A673 (cell line): ENCODE results near the gene ANKRD9. TPM values are rescaled to one million over a fixed set of nuclear protein-coding genes. Genes with fewer than 3 reads are reported as not detected.

Source experiments
- BruUV-seq: library from RNA; stranded (reverse); fragments of 400-500 nt; replicated peaks from 2 replicates; lab custom pipeline; 2021; lab: Mats Ljungman, UMichigan
- CTCF ChIA-PET: fragments of 300-600 bp; sonication (Branson Sonifier 250); formaldehyde crosslinking; loops from one replicate; lab custom pipeline; 2022; ENCODE audit warnings: antibody characterized with exemption; lab: Charles Lee
- POLR2A ChIA-PET: fragments of 300-600 bp; sonication (Branson Sonifier 250); formaldehyde crosslinking; loops from one replicate; lab custom pipeline; 2022; ENCODE audit warnings: antibody characterized with exemption; ENCODE audit not compliant: low non-redundant PET; lab: Charles Lee
- DNase-seq: peaks from one replicate; pipeline ENCODE4 v3.0.0-alpha.2; 2015; ENCODE audit warnings: low spot score
- H3K27ac ChIP-seq: fragments of 200-600 bp; sonication (generic); 2 replicates; pipeline ENCODE4 v1.5.1; 2016; ENCODE audit warnings: mixed run types, low read depth, mild to moderate bottlenecking, mixed read lengths, antibody characterized with exemption, low read length; ENCODE audit not compliant: poor library complexity, severe bottlenecking
- H3K27me3 ChIP-seq: fragments of 200-600 bp; sonication (generic); replicated peaks from 2 replicates; pipeline ENCODE4 v1.6.1; 2017; ENCODE audit warnings: mixed run types, low read depth, mild to moderate bottlenecking, mixed read lengths, antibody characterized with exemption, low read length; ENCODE audit not compliant: insufficient read depth, poor library complexity
- H3K36me3 ChIP-seq: fragments of 200-600 bp; sonication (generic); 2 replicates; pipeline ENCODE4 v1.6.1; 2016; ENCODE audit warnings: mixed run types, mild to moderate bottlenecking, mixed read lengths, antibody characterized with exemption, low read length; ENCODE audit not compliant: insufficient read depth, poor library complexity, severe bottlenecking
- H3K4me1 ChIP-seq: fragments of 200-600 bp; sonication (generic); 2 replicates; pipeline ENCODE4 v1.6.1; 2017; ENCODE audit warnings: mixed run types, mild to moderate bottlenecking, mixed read lengths, antibody characterized with exemption, low read length; ENCODE audit not compliant: insufficient read depth, poor library complexity, severe bottlenecking
- H3K4me3 ChIP-seq: fragments of 200-600 bp; sonication (generic); 2 replicates; pipeline ENCODE4 v1.5.1; 2016; ENCODE audit warnings: low read depth, mixed run types, mild to moderate bottlenecking, mixed read lengths, low read length; ENCODE audit not compliant: poor library complexity, severe bottlenecking
- H3K9me3 ChIP-seq: fragments of 200-600 bp; sonication (generic); 2 replicates; pipeline ENCODE4 v1.6.1; 2016; ENCODE audit warnings: mixed run types, low read depth, mild to moderate bottlenecking, mixed read lengths, antibody characterized with exemption, low read length; ENCODE audit not compliant: poor library complexity, severe bottlenecking
- EZH2 ChIP-seq: fragments of 200-600 bp; sonication (generic); IDR thresholded peaks from 2 replicates; pipeline ENCODE4 v1.6.1; 2017; ENCODE audit warnings: borderline replicate concordance, low read depth, mild to moderate bottlenecking, mixed read lengths, antibody characterized with exemption, low read length; ENCODE audit not compliant: poor library complexity, severe bottlenecking
- intact Hi-C: fragments of 100-400 bp; cut with micrococcal nuclease; formaldehyde crosslinking; loops from one replicate; pipeline ENCODE4 v1.10.0; 2022; ENCODE audit not compliant: unreplicated experiment
- total RNA-seq: library from RNA; stranded (reverse); gene quantifications from 2 replicates; pipeline ENCODE4 v1.2.3, GENCODE V29; 2021
- TF ChIP-seq, protein P1 (sequence below): fragments of 300-800, 200-600 bp; sonication (generic); conservative IDR thresholded peaks from 2 replicates; pipeline ENCODE4 v1.5.1; 2017; ENCODE audit warnings: low read depth, mild to moderate bottlenecking, antibody characterized with exemption, low read length, moderate library complexity, mixed read lengths

Gene ANKRD9
- total RNA-seq, 1 experiment from 2014 or later: 28.0 TPM

DNA sequence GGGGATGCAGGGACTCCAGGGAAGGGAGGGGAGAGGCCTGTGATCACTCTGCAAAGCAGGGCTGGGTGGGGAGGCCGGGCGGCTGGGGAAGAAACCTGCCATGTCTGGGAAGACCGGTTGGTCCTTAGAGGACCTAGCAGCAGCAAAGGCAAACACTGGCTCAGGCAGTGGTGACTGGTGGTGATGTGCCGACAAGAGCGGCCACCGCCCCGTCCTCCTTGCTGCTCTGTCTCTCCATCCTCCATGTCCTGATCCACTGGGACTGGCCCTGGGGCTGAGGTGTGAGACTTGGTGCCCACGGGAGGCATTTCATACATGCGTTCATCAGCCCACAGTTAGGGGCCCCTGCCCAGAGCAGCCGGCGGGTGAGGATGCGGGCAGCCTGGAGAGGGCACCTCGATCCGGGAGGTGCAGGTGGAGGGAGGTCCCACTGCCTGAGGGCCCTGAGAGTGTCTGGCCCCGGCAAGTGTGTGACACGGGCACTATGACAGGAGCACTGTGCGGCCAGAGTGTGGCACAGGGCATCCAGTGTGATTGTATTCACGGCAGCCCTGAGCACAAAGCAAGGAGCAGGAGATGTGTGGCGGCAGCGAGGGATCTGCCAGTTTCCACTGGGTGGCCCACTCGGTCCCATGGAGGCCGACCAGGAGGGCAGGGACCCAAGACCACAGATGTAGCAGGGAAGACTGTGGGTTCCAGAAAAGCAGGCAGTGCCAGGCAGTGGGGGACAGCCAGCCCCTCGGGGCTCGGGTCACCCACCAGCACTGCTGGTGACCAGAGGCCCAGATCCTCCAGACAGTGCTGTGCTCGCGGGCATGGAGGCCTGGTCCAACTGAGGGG, 13.9 kb downstream of the ANKRD9 start:
- no TSS peak for BruUV-seq
- no peaks in the 10 kb centered on the region for H3K9me3 ChIP-seq
- H3K4me1 ChIP-seq: no peaks in the 10 kb centered on the region
- no peak overlapping the region for H3K27ac ChIP-seq
- no peak overlapping the region for H3K4me3 ChIP-seq
- ChIA-PET CTCF (no interaction called here), POLR2A (no interaction called here)
- no peak for DNase-seq
- H3K36me3 ChIP-seq: no peaks in the 10 kb centered on the region
- intact Hi-C loops: no loop called here
- no peaks in the 10 kb centered on the region for H3K27me3 ChIP-seq
- TF ChIP-seq, protein P1, sequence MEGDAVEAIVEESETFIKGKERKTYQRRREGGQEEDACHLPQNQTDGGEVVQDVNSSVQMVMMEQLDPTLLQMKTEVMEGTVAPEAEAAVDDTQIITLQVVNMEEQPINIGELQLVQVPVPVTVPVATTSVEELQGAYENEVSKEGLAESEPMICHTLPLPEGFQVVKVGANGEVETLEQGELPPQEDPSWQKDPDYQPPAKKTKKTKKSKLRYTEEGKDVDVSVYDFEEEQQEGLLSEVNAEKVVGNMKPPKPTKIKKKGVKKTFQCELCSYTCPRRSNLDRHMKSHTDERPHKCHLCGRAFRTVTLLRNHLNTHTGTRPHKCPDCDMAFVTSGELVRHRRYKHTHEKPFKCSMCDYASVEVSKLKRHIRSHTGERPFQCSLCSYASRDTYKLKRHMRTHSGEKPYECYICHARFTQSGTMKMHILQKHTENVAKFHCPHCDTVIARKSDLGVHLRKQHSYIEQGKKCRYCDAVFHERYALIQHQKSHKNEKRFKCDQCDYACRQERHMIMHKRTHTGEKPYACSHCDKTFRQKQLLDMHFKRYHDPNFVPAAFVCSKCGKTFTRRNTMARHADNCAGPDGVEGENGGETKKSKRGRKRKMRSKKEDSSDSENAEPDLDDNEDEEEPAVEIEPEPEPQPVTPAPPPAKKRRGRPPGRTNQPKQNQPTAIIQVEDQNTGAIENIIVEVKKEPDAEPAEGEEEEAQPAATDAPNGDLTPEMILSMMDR: no peak

DNA sequence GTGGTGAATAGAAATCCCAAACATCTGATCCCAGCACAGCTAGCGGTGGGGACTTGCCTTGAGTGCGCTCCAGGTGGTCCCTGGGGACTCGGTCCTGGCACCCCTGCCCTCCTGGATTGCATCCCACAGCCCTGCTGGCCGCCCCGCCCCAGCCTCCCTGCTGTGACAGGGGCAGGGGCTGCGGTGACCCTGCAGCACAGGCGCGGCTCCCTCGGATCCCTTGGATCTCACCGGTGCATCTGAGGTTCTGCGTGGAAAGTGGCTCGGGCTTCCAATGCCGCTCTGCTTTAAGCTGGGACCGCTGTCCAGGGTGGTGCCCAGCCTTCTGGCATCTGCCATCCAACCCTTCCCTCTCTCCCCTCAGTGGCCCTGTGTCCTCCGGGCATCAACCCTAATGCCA, 16.0 kb downstream of the ANKRD9 start:
- Histone ChIP-seq H3K36me3 (no peaks in the 10 kb centered on the region), H3K4me1 (no peaks in the 10 kb centered on the region), H3K27ac (no peak overlapping the region), H3K27me3 (no peaks in the 10 kb centered on the region), H3K9me3 (no peaks in the 10 kb centered on the region), H3K4me3 (no peak overlapping the region)
- ChIA-PET POLR2A (no interaction called here), CTCF (no interaction called here)
- intact Hi-C loops: no loop called here
- DNase-seq: no peak
- BruUV-seq: no TSS peak
- no peak for TF ChIP-seq EZH2
- TF ChIP-seq, protein P1: no peak

DNA sequence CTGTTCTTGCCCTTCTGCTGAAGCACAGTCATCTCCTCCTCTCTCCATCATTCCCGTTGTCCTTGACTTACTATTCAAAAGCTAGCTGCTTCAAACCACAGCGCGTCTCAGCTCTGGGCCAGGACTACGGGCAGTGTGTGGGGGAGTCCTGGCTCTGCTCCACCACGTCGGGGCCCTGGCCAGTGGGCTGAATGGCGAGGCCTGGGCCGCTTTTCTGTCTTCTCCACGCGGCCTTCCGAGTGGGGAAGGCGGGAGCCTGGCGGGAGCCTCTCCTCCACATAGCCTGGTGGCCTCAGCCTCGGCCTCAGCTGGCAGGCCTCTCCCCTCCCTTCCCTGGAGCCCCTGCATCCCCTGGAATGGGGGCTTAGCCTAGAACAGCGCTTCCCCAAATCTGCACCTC, 16.5 kb downstream of the ANKRD9 start:
- Histone ChIP-seq H3K36me3 (no peaks in the 10 kb centered on the region), H3K4me3 (no peak overlapping the region), H3K9me3 (no peaks in the 10 kb centered on the region), H3K27ac (no peak overlapping the region), H3K27me3 (no peaks in the 10 kb centered on the region), H3K4me1 (no peaks in the 10 kb centered on the region)
- DNase-seq: no peak
- no TSS peak for BruUV-seq
- CTCF ChIA-PET: no interaction called here
- intact Hi-C loops: no loop called here
- POLR2A ChIA-PET: no interaction called here
- no peak for TF ChIP-seq EZH2
- TF ChIP-seq, protein P1: no peak
